Lung (tissue), 12 donors: ENCODE data around the gene XIST. TPM values are rescaled to one million over a fixed set of nuclear protein-coding genes. Genes with fewer than 3 reads are reported as not detected.

Source experiments
- ATAC-seq: fragments of 200-7000 bp; cut with Tn5 transposase; one replicate; pipeline ENCODE4 v1.9.1; 2020; ENCODE audit warnings: moderate number of reproducible peaks; ENCODE audit not compliant: insufficient read depth, low FRiP score
- DNase-seq, 3 donors: peaks; one replicate each; pipeline ENCODE4 v3.0.0-alpha.2; 2013 to 2017
- H3K27ac ChIP-seq, 2 donors: one replicate each; pipeline ENCODE4 v1.5.1; 2013; ENCODE audit warnings: mild to moderate bottlenecking in 2 of 2, moderate library complexity in 2 of 2, control low read depth in 1 of 2, inconsistent platforms in 1 of 2, low read depth in 1 of 2, low read length in 1 of 2
- H3K27me3 ChIP-seq, 3 donors: one replicate each; pipeline ENCODE4 v1.5.1; 2013; ENCODE audit warnings: low read length in 2 of 3; ENCODE audit not compliant: control insufficient read depth in 3 of 3, insufficient read depth in 3 of 3
- H3K36me3 ChIP-seq, 4 donors: one replicate each; pipeline ENCODE4 v1.5.1; 2013; ENCODE audit warnings: low read length in 4 of 4, mild to moderate bottlenecking in 1 of 4, moderate library complexity in 1 of 4; ENCODE audit not compliant: control insufficient read depth in 4 of 4, insufficient read depth in 4 of 4
- H3K4me1 ChIP-seq, 5 donors: one replicate each; pipeline ENCODE4 v1.5.1; 2013; ENCODE audit warnings: low read length in 5 of 5, mild to moderate bottlenecking in 2 of 5, moderate library complexity in 1 of 5; ENCODE audit not compliant: control insufficient read depth in 5 of 5, insufficient read depth in 5 of 5
- H3K4me3 ChIP-seq: one replicate; pipeline ENCODE4 v1.5.1; 2013; ENCODE audit warnings: mild to moderate bottlenecking, control low read depth, moderate library complexity
- H3K9ac ChIP-seq, 2 donors: one replicate each; pipeline ENCODE4 v1.5.1; 2013; ENCODE audit warnings: low read length in 2 of 2, control low read depth in 1 of 2; ENCODE audit not compliant: insufficient read depth in 1 of 2
- H3K9me3 ChIP-seq, 4 donors: one replicate each; pipeline ENCODE4 v1.5.1; 2013; ENCODE audit warnings: low read length in 3 of 4, mild to moderate bottlenecking in 1 of 4, moderate library complexity in 1 of 4; ENCODE audit not compliant: control insufficient read depth in 4 of 4, insufficient read depth in 3 of 4
- CTCF ChIP-seq: IDR thresholded peaks from 2 replicates; pipeline ENCODE4 v1.5.1; 2012; ENCODE audit warnings: mild to moderate bottlenecking; ENCODE audit errors: control extremely low read depth, extremely low read depth
- WGBS, 2 donors: extraction: QIAGEN DNeasy Blood & Tissue Kit; methylation state at CpG; one replicate each; pipeline ENCODE4 v1.1.7; 2013; 5-methylcytosine and 5-hydroxymethylcytosine counted together
- polyA plus RNA-seq, 2 donors: library from polyadenylated mRNA; stranded (reverse); fragments of 200-250 nt; gene quantifications; one replicate each; pipeline ENCODE4 v1.2.1, GENCODE V29; 2013
- total RNA-seq, 2 donors: library from RNA; depleted of rRNA in 1 of 2; stranded (reverse); fragments of >200 nt in 1 of 2; gene quantifications; one replicate each; pipeline ENCODE4 v1.2.1, GENCODE V29; 2014 to 2021
- donor health status: control.
- donor health status: control.
- donor health status: Bipolar disorder and iron deficiency.
- donor health status: healthy.
- donor health status: DM: yes; HTN: yes; CAD: no.

Gene XIST
- total and polyA plus RNA-seq, 4 donors, result 0.05 to 615 (median 230) TPM

GRCh38 chrX:73838123-73838522, 14.4 kb downstream of the XIST start:
- Histone ChIP-seq H3K9me3 (no peaks in the 10 kb centered on the region), H3K27me3 (no peaks in the 10 kb centered on the region), H3K9ac (no peak overlapping the region), H3K27ac (no peak overlapping the region), H3K4me3 (no peak overlapping the region), H3K4me1 (peaks cover 0 to 14% (median 0%) of the 10 kb centered on the region in 5 donors), H3K36me3 (peaks cover 0 to 9% (median 0%) of the 10 kb centered on the region in 4 donors)
- ATAC-seq, result no peak
- TF ChIP-seq CTCF, result no peak
- 71 to 92% methylated on average over 3 of the region's 3 CpGs for WGBS, 2 donors
- no peak for DNase-seq

- H3K9ac ChIP-seq, result no peak overlapping the region
- H3K4me1 ChIP-seq, result peaks cover 0 to 6% (median 0%) of the 10 kb centered on the region in 5 donors
- peaks cover 0 to 9% (median 0%) of the 10 kb centered on the region in 4 donors for H3K36me3 ChIP-seq
- H3K4me3 ChIP-seq, result no peak overlapping the region
- WGBS, 2 donors, result 42 to 56% methylated on average over 1 of the region's 1 CpG
- H3K9me3 ChIP-seq, result no peaks in the 10 kb centered on the region
- ATAC-seq, result no peak
- no peak overlapping the region for H3K27ac ChIP-seq
- no peaks in the 10 kb centered on the region for H3K27me3 ChIP-seq
- no peak for DNase-seq
- no peak for TF ChIP-seq CTCF
Observed at GRCh38 chrX:73836956-73837477, 15.5 kb downstream of the XIST start.

- Histone ChIP-seq H3K27me3 (no peaks in the 10 kb centered on the region), H3K4me1 (peaks cover 0 to 2% (median 0%) of the 10 kb centered on the region in 5 donors), H3K9ac (no peak overlapping the region), H3K27ac (no peak overlapping the region), H3K9me3 (no peaks in the 10 kb centered on the region), H3K4me3 (no peak overlapping the region), H3K36me3 (peaks cover 0 to 18% (median 3%) of the 10 kb centered on the region in 4 donors)
- TF ChIP-seq CTCF, result no peak
- ATAC-seq (no peak), DNase-seq (no peak)
- WGBS, 2 donors, result 82 to 92% methylated on average over 3 of the region's 3 CpGs
Observed at GRCh38 chrX:73834219-73834618, 18.3 kb downstream of the XIST start.

- H3K27ac ChIP-seq, result no peak overlapping the region
- TF ChIP-seq CTCF, result no peak
- no peak overlapping the region for H3K4me3 ChIP-seq
- H3K36me3 ChIP-seq, result peaks cover 0 to 33% (median 6%) of the 10 kb centered on the region in 4 donors
- 66 to 84% methylated on average over 4 of the region's 4 CpGs for WGBS, 2 donors
- H3K9me3 ChIP-seq, result no peaks in the 10 kb centered on the region
- ATAC-seq, result no peak
- no peaks in the 10 kb centered on the region for H3K4me1 ChIP-seq
- no peak for DNase-seq
- H3K9ac ChIP-seq, result no peak overlapping the region
- H3K27me3 ChIP-seq, result no peaks in the 10 kb centered on the region
Observed at GRCh38 chrX:73832319-73832718, 20.2 kb downstream of the XIST start.
